ENCODE data around the gene KCNQ1.
A peak's percentile ranks its signal among the peaks of the same experiment; 100 is the strongest.

The KCNQ1 gene

GRCh38 chr11:2867722-2868505, 423.1 kb downstream of the KCNQ1 start:
- peak in 2 of 3 donors; percentile 46 to 57 for DNase-seq
- Histone ChIP-seq H3K4me1 (ENCODE audit: control extremely low read depth in 1 of 4, control insufficient read depth in 4 of 4, insufficient read depth in 4 of 4, low read length in 3 of 4) (peaks cover 0 to 32% (median 22%) of the 10 kb centered on the region in 4 experiments), H3K4me3 (ENCODE audit: control insufficient read depth in 1 of 7, extremely low read depth in 1 of 7, insufficient read depth in 4 of 7, low read depth in 2 of 7, low read length in 6 of 7) (peak overlapping the region in 5 of 7 experiments; percentile 41 to 66 (median 56)), H3K27ac (ENCODE audit: insufficient read depth in 1 of 2, low read depth in 1 of 2, low read length in 2 of 2, poor library complexity in 1 of 2, severe bottlenecking in 2 of 2) (no peak overlapping the region), H3K36me3 (ENCODE audit: control insufficient read depth in 4 of 4, insufficient read depth in 4 of 4, low read length in 3 of 4) (no peaks in the 10 kb centered on the region), H3K9me3 (ENCODE audit: control extremely low read depth in 1 of 5, control insufficient read depth in 4 of 5, insufficient read depth in 2 of 5, low read depth in 1 of 5, low read length in 4 of 5) (peaks cover 0 to 3% (median 0%) of the 10 kb centered on the region in 5 experiments), H3K27me3 (replicated peaks in 2 of 5; ENCODE audit: control insufficient read depth in 4 of 5, insufficient read depth in 5 of 5, low read length in 4 of 5) (peaks cover 0 to 61% (median 16%) of the 10 kb centered on the region in 5 experiments)
- 46% methylated on average over 15 of the region's 25 CpGs for WGBS (ENCODE audit: insufficient coverage)
- ChIA-PET POLR2A (interaction anchor here (0.6 to 0.9 kb wide), 3 partner anchors 16 to 469 kb away, joined by 3 to 7 read pairs (median 3); no protein-coding TSS in a partner anchor), CTCF (interaction anchor here (1.1 to 2.5 kb wide), 3 partner anchors 16 to 334 kb away, joined by 3 to 8 read pairs (median 4); no protein-coding TSS in a partner anchor)

GRCh38 chr11:2868506-2869133, 423.8 kb downstream of the KCNQ1 start:
- Histone ChIP-seq H3K4me1 (ENCODE audit: control extremely low read depth in 1 of 4, control insufficient read depth in 4 of 4, insufficient read depth in 4 of 4, low read length in 3 of 4) (peaks cover 0 to 31% (median 21%) of the 10 kb centered on the region in 4 experiments), H3K9me3 (ENCODE audit: control extremely low read depth in 1 of 5, control insufficient read depth in 4 of 5, insufficient read depth in 2 of 5, low read depth in 1 of 5, low read length in 4 of 5) (peaks cover 0 to 3% (median 0%) of the 10 kb centered on the region in 5 experiments), H3K36me3 (ENCODE audit: control insufficient read depth in 4 of 4, insufficient read depth in 4 of 4, low read length in 3 of 4) (no peaks in the 10 kb centered on the region), H3K27ac (ENCODE audit: insufficient read depth in 1 of 2, low read depth in 1 of 2, low read length in 2 of 2, poor library complexity in 1 of 2, severe bottlenecking in 2 of 2) (no peak overlapping the region), H3K4me3 (ENCODE audit: control insufficient read depth in 1 of 7, extremely low read depth in 1 of 7, insufficient read depth in 4 of 7, low read depth in 2 of 7, low read length in 6 of 7) (peak overlapping the region in 5 of 7 experiments; percentile 41 to 66 (median 56)), H3K27me3 (replicated peaks in 2 of 5; ENCODE audit: control insufficient read depth in 4 of 5, insufficient read depth in 5 of 5, low read length in 4 of 5) (peaks cover 0 to 54% (median 12%) of the 10 kb centered on the region in 5 experiments)
- WGBS (ENCODE audit: insufficient coverage) = 1% methylated on average over 15 of the region's 16 CpGs
- CTCF ChIA-PET = interaction anchor here (0.7 to 2.5 kb wide), 6 partner anchors 16 to 337 kb away, joined by 3 to 8 read pairs (median 3); no protein-coding TSS in a partner anchor
- peak in 1 of 3 donors; percentile 30 for DNase-seq
- POLR2A ChIA-PET = interaction anchor here (0.9 kb wide), 1 partner anchor 42 kb away, joined by 3 read pairs; no protein-coding TSS in a partner anchor

GRCh38 chr11:2869134-2869526, 424.3 kb downstream of the KCNQ1 start:
- no peaks in the 10 kb centered on the region for H3K36me3 ChIP-seq (ENCODE audit: control insufficient read depth in 4 of 4, insufficient read depth in 4 of 4, low read length in 3 of 4)
- H3K4me1 ChIP-seq (ENCODE audit: control extremely low read depth in 1 of 4, control insufficient read depth in 4 of 4, insufficient read depth in 4 of 4, low read length in 3 of 4) = peaks cover 0 to 31% (median 21%) of the 10 kb centered on the region in 4 experiments
- peaks cover 0 to 49% (median 12%) of the 10 kb centered on the region in 5 experiments for H3K27me3 ChIP-seq (replicated peaks in 2 of 5; ENCODE audit: control insufficient read depth in 4 of 5, insufficient read depth in 5 of 5, low read length in 4 of 5)
- peak in 1 of 3 donors; percentile 26 for DNase-seq
- no peak overlapping the region for H3K27ac ChIP-seq (ENCODE audit: insufficient read depth in 1 of 2, low read depth in 1 of 2, low read length in 2 of 2, poor library complexity in 1 of 2, severe bottlenecking in 2 of 2)
- CTCF ChIA-PET = interaction anchor here (0.7 to 2.5 kb wide), 5 partner anchors 17 to 337 kb away, joined by 3 to 8 read pairs (median 3); no protein-coding TSS in a partner anchor
- POLR2A ChIA-PET = no interaction called here
- peaks cover 0 to 3% (median 0%) of the 10 kb centered on the region in 5 experiments for H3K9me3 ChIP-seq (ENCODE audit: control extremely low read depth in 1 of 5, control insufficient read depth in 4 of 5, insufficient read depth in 2 of 5, low read depth in 1 of 5, low read length in 4 of 5)
- 11% methylated on average over 35 of the region's 37 CpGs for WGBS (ENCODE audit: insufficient coverage)
- peak overlapping the region in 3 of 7 experiments; percentile 26 to 66 (median 61) for H3K4me3 ChIP-seq (ENCODE audit: control insufficient read depth in 1 of 7, extremely low read depth in 1 of 7, insufficient read depth in 4 of 7, low read depth in 2 of 7, low read length in 6 of 7)

- POLR2A ChIA-PET = no interaction called here
- Histone ChIP-seq H3K27ac (ENCODE audit: insufficient read depth in 1 of 2, low read depth in 1 of 2, low read length in 2 of 2, poor library complexity in 1 of 2, severe bottlenecking in 2 of 2) (no peak overlapping the region), H3K4me3 (ENCODE audit: control insufficient read depth in 1 of 7, extremely low read depth in 1 of 7, insufficient read depth in 4 of 7, low read depth in 2 of 7, low read length in 6 of 7) (no peak overlapping the region), H3K27me3 (replicated peaks in 2 of 5; ENCODE audit: control insufficient read depth in 4 of 5, insufficient read depth in 5 of 5, low read length in 4 of 5) (peaks cover 0 to 42% (median 12%) of the 10 kb centered on the region in 5 experiments), H3K4me1 (ENCODE audit: control extremely low read depth in 1 of 4, control insufficient read depth in 4 of 4, insufficient read depth in 4 of 4, low read length in 3 of 4) (peaks cover 0 to 31% (median 21%) of the 10 kb centered on the region in 4 experiments), H3K36me3 (ENCODE audit: control insufficient read depth in 4 of 4, insufficient read depth in 4 of 4, low read length in 3 of 4) (no peaks in the 10 kb centered on the region), H3K9me3 (ENCODE audit: control extremely low read depth in 1 of 5, control insufficient read depth in 4 of 5, insufficient read depth in 2 of 5, low read depth in 1 of 5, low read length in 4 of 5) (peaks cover 0 to 8% (median 0%) of the 10 kb centered on the region in 5 experiments)
- CTCF ChIA-PET = interaction anchor here (0.7 to 2.5 kb wide), 5 partner anchors 17 to 338 kb away, joined by 3 to 8 read pairs (median 3); no protein-coding TSS in a partner anchor
- 23% methylated on average over 66 of the region's 90 CpGs for WGBS (ENCODE audit: insufficient coverage)
- no peak for DNase-seq
These were observed 425.0 kb downstream of the KCNQ1 start for GRCh38 chr11:2869561-2870427.

- WGBS (ENCODE audit: insufficient coverage) = 70% methylated on average over 9 of the region's 17 CpGs
- POLR2A ChIA-PET = no interaction called here
- Histone ChIP-seq H3K36me3 (ENCODE audit: control insufficient read depth in 4 of 4, insufficient read depth in 4 of 4, low read length in 3 of 4) (no peaks in the 10 kb centered on the region), H3K4me3 (ENCODE audit: control insufficient read depth in 1 of 7, extremely low read depth in 1 of 7, insufficient read depth in 4 of 7, low read depth in 2 of 7, low read length in 6 of 7) (no peak overlapping the region), H3K9me3 (ENCODE audit: control extremely low read depth in 1 of 5, control insufficient read depth in 4 of 5, insufficient read depth in 2 of 5, low read depth in 1 of 5, low read length in 4 of 5) (peaks cover 0 to 13% (median 5%) of the 10 kb centered on the region in 5 experiments), H3K27ac (ENCODE audit: insufficient read depth in 1 of 2, low read depth in 1 of 2, low read length in 2 of 2, poor library complexity in 1 of 2, severe bottlenecking in 2 of 2) (no peak overlapping the region), H3K4me1 (ENCODE audit: control extremely low read depth in 1 of 4, control insufficient read depth in 4 of 4, insufficient read depth in 4 of 4, low read length in 3 of 4) (peaks cover 0 to 31% (median 21%) of the 10 kb centered on the region in 4 experiments), H3K27me3 (replicated peaks in 2 of 5; ENCODE audit: control insufficient read depth in 4 of 5, insufficient read depth in 5 of 5, low read length in 4 of 5) (peaks cover 0 to 42% (median 12%) of the 10 kb centered on the region in 5 experiments)
- peak in 2 of 3 donors; percentile 40 to 50 for DNase-seq
- CTCF ChIA-PET = no interaction called here
These were observed 425.7 kb downstream of the KCNQ1 start for GRCh38 chr11:2870460-2870859.

- Histone ChIP-seq H3K27me3 (replicated peaks in 2 of 5; ENCODE audit: control insufficient read depth in 4 of 5, insufficient read depth in 5 of 5, low read length in 4 of 5) (peaks cover 0 to 42% (median 12%) of the 10 kb centered on the region in 5 experiments), H3K36me3 (ENCODE audit: control insufficient read depth in 4 of 4, insufficient read depth in 4 of 4, low read length in 3 of 4) (no peaks in the 10 kb centered on the region), H3K4me3 (ENCODE audit: control insufficient read depth in 1 of 7, extremely low read depth in 1 of 7, insufficient read depth in 4 of 7, low read depth in 2 of 7, low read length in 6 of 7) (no peak overlapping the region), H3K27ac (ENCODE audit: insufficient read depth in 1 of 2, low read depth in 1 of 2, low read length in 2 of 2, poor library complexity in 1 of 2, severe bottlenecking in 2 of 2) (no peak overlapping the region), H3K4me1 (ENCODE audit: control extremely low read depth in 1 of 4, control insufficient read depth in 4 of 4, insufficient read depth in 4 of 4, low read length in 3 of 4) (peaks cover 0 to 31% (median 21%) of the 10 kb centered on the region in 4 experiments), H3K9me3 (ENCODE audit: control extremely low read depth in 1 of 5, control insufficient read depth in 4 of 5, insufficient read depth in 2 of 5, low read depth in 1 of 5, low read length in 4 of 5) (peaks cover 0 to 13% (median 5%) of the 10 kb centered on the region in 5 experiments)
- WGBS (ENCODE audit: insufficient coverage) = 75% methylated on average over 18 of the region's 22 CpGs
- CTCF ChIA-PET = no interaction called here
- POLR2A ChIA-PET = no interaction called here
- DNase-seq = no peak
These were observed 426.3 kb downstream of the KCNQ1 start for GRCh38 chr11:2870969-2871680.

Data from common myeloid progenitor, CD34-positive (primary cell).